RWPE2 (cell line): Measurements from ENCODE around the gene RPL23.

ENCODE experiments used
- ATAC-seq: fragments of 200-7000 bp; cut with Tn5 transposase; 3 replicates; pipeline ENCODE4 v1.9.1; 2021; ENCODE audit warnings: low read depth
- DNase-seq: peaks from one replicate; pipeline ENCODE4 v3.0.0-alpha.2; 2020; ENCODE audit warnings: low spot score
- H3K27ac ChIP-seq: fragments of 450-650 bp; 2 replicates; pipeline ENCODE4 v1.5.1; 2017; ENCODE audit warnings: mild to moderate bottlenecking; ENCODE audit not compliant: poor library complexity, severe bottlenecking
- H3K27me3 ChIP-seq: fragments of 250-450 bp; sonication (Bioruptor Pico); 2 replicates; pipeline ENCODE4 v1.5.1; 2021; ENCODE audit warnings: mild to moderate bottlenecking, moderate library complexity; ENCODE audit not compliant: insufficient read depth, poor library complexity, severe bottlenecking
- H3K36me3 ChIP-seq: fragments of 250-450 bp; sonication (Bioruptor Pico); 2 replicates; pipeline ENCODE4 v1.5.1; 2020; ENCODE audit warnings: low read depth, mild to moderate bottlenecking, moderate library complexity
- H3K4me1 ChIP-seq: fragments of 250-450 bp; sonication (Bioruptor Pico); 2 replicates; pipeline ENCODE4 v1.5.1; 2021; ENCODE audit warnings: mild to moderate bottlenecking, moderate library complexity; ENCODE audit not compliant: insufficient read depth, poor library complexity, severe bottlenecking
- H3K4me3 ChIP-seq: fragments of 250-450 bp; sonication (Bioruptor Pico); 2 replicates; pipeline ENCODE4 v1.5.1; 2021; ENCODE audit warnings: mild to moderate bottlenecking, moderate library complexity; ENCODE audit not compliant: severe bottlenecking
- H3K9me3 ChIP-seq: fragments of 250-450 bp; sonication (Bioruptor Pico); 2 replicates; pipeline ENCODE4 v1.5.1; 2021; ENCODE audit warnings: mild to moderate bottlenecking, moderate library complexity; ENCODE audit not compliant: severe bottlenecking
- TF ChIP-seq, protein P1 (sequence below): fragments of 450-650 bp; IDR thresholded peaks from one replicate; pipeline ENCODE4 v1.5.1; 2017; ENCODE audit warnings: mild to moderate bottlenecking, moderate library complexity; ENCODE audit not compliant: poor library complexity, severe bottlenecking

The RPL23 gene

DNA sequence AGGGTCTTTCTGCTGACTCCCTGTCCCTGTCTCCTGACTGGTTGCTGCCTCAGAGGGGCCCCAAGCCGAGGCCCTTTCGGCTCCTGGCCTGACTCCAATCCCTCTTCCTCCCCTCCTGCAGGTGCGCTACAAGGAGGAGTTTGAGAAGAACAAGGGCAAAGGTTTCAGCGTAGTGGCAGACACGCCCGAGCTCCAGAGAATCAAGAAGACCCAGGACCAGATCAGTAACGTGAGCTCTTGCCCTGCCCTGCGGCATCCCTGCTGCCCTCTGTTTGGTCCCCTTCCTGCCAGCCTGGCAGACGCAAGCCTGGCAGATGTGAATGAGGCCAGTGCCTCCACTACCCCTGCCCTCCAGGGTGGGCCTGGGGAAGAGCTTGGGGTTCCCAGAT is 44.8 kb upstream of the RPL23 start:
- ATAC-seq: no peak
- Histone ChIP-seq H3K36me3 (peaks cover 75% of the 10 kb centered on the region), H3K4me1 (peaks cover 12% of the 10 kb centered on the region), H3K9me3 (no peaks in the 10 kb centered on the region), H3K27me3 (no peaks in the 10 kb centered on the region), H3K27ac (peak overlapping the region; percentile 48), H3K4me3 (no peak overlapping the region)
- DNase-seq: no peak
- TF ChIP-seq, protein P1, sequence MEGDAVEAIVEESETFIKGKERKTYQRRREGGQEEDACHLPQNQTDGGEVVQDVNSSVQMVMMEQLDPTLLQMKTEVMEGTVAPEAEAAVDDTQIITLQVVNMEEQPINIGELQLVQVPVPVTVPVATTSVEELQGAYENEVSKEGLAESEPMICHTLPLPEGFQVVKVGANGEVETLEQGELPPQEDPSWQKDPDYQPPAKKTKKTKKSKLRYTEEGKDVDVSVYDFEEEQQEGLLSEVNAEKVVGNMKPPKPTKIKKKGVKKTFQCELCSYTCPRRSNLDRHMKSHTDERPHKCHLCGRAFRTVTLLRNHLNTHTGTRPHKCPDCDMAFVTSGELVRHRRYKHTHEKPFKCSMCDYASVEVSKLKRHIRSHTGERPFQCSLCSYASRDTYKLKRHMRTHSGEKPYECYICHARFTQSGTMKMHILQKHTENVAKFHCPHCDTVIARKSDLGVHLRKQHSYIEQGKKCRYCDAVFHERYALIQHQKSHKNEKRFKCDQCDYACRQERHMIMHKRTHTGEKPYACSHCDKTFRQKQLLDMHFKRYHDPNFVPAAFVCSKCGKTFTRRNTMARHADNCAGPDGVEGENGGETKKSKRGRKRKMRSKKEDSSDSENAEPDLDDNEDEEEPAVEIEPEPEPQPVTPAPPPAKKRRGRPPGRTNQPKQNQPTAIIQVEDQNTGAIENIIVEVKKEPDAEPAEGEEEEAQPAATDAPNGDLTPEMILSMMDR: no peak

DNA sequence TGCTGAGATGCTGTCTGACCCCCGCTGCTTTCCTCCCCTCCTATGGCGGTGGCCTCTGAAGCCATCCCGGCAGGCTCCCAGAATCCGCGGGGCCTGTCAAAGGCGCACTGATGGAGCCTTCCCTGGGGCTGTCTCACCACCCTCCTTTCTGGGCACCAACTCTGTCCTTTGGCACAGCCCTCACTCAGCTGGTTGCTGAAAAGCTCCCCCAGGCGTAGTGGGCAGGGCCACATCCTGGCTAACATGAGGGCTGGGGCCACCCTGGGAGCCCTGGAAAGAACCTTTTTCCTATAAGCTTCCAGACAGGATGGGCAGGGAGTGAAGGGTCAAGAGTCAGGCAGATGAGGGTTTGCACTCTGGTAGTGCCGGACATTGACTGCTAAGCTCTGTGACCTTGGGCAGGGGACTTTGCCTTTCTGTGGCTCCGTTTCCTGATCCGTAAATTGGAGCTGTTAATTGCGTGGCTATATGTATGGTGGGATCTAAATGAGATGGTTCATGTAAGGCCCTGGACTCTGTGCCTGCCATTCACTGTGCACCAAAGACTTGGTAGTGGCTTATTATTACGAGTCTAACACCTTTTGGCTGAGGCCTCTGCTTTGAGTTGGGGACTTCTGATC is 44.3 kb upstream of the RPL23 start:
- TF ChIP-seq, protein P1: no peak
- DNase-seq (no peak), ATAC-seq (no peak)
- Histone ChIP-seq H3K9me3 (no peaks in the 10 kb centered on the region), H3K4me3 (no peak overlapping the region), H3K27me3 (no peaks in the 10 kb centered on the region), H3K36me3 (peaks cover 75% of the 10 kb centered on the region), H3K4me1 (peaks cover 12% of the 10 kb centered on the region), H3K27ac (no peak overlapping the region)

GRCh38 chr17:38897176-38897575 is 43.7 kb upstream of the RPL23 start:
- TF ChIP-seq, protein P1: no peak
- DNase-seq: no peak
- Histone ChIP-seq H3K27me3 (no peaks in the 10 kb centered on the region), H3K27ac (no peak overlapping the region), H3K9me3 (no peaks in the 10 kb centered on the region), H3K4me3 (no peak overlapping the region), H3K4me1 (peaks cover 12% of the 10 kb centered on the region), H3K36me3 (peaks cover 76% of the 10 kb centered on the region)
- no peak for ATAC-seq

- H3K27ac ChIP-seq: no peak overlapping the region
- H3K4me1 ChIP-seq: peaks cover 12% of the 10 kb centered on the region
- peaks cover 73% of the 10 kb centered on the region for H3K36me3 ChIP-seq
Observed at GRCh38 chr17:38896346-38896954, 42.9 kb upstream of the RPL23 start.

More at GRCh38 chr17:38896346-38896954, 42.9 kb upstream of the RPL23 start:
- H3K4me3 ChIP-seq: no peak overlapping the region
- H3K27me3 ChIP-seq: no peaks in the 10 kb centered on the region
- DNase-seq (no peak), ATAC-seq (no peak)
- TF ChIP-seq, protein P1: no peak
- no peaks in the 10 kb centered on the region for H3K9me3 ChIP-seq
